IMR-90 (cell line): ENCODE measurements around the gene SCNM1. TPM values are rescaled to one million over a fixed set of nuclear protein-coding genes. Genes with fewer than 3 reads are reported as not detected.
A peak's percentile ranks its signal among the peaks of the same experiment; 100 is the strongest.

Experiments
- ATAC-seq: fragments of 200-7000 bp; cut with Tn5 transposase; 2 replicates; pipeline ENCODE4 v1.9.1; 2020; ENCODE audit warnings: low read depth, mild to moderate bottlenecking, moderate library complexity
- BruUV-seq: library from RNA; stranded (reverse); fragments of 400-500 nt; replicated peaks from 2 replicates; lab custom pipeline; 2021; lab: Mats Ljungman, UMichigan
- CTCF ChIA-PET: fragments of 300-600 bp; formaldehyde crosslinking; extraction: SDS; loops from one replicate; lab custom pipeline; 2021; ENCODE audit warnings: antibody characterized with exemption; lab: Yijun Ruan, JAX
- POLR2A ChIA-PET: fragments of 300-600 bp; sonication (Branson Sonifier 250); formaldehyde crosslinking; loops from one replicate; lab custom pipeline; 2022; ENCODE audit warnings: antibody characterized with exemption; ENCODE audit not compliant: unreplicated experiment; lab: Charles Lee
- DNase-seq: peaks from one replicate; pipeline ENCODE4 v3.0.0; 2013
- H2AFZ ChIP-seq: replicated peaks from 2 replicates; pipeline ENCODE3; 2013; ENCODE audit warnings: low read length, mild to moderate bottlenecking; ENCODE audit not compliant: poor library complexity
- H2AK5ac ChIP-seq: 2 replicates; pipeline ENCODE4 v1.6.1; 2013; ENCODE audit warnings: low read depth, low read length, inconsistent platforms
- H2AK9ac ChIP-seq: replicated peaks from 2 replicates; pipeline ENCODE3; 2013; ENCODE audit warnings: mild to moderate bottlenecking, low read depth, low read length, moderate library complexity; ENCODE audit not compliant: poor library complexity
- H2BK120ac ChIP-seq: 2 replicates; pipeline ENCODE4 v1.6.1; 2013; ENCODE audit warnings: low read depth, low read length, inconsistent platforms
- H2BK15ac ChIP-seq: 3 replicates; pipeline ENCODE4 v1.6.1; 2013; ENCODE audit warnings: low read depth, low read length, inconsistent platforms
- H2BK20ac ChIP-seq: 2 replicates; pipeline ENCODE4 v1.6.1; 2013; ENCODE audit warnings: low read depth, mild to moderate bottlenecking, inconsistent platforms, low read length, moderate library complexity
- H2BK5ac ChIP-seq: 2 replicates; pipeline ENCODE4 v1.6.1; 2013; ENCODE audit warnings: mild to moderate bottlenecking, low read depth, low read length, inconsistent platforms; ENCODE audit not compliant: poor library complexity, severe bottlenecking
- H3K14ac ChIP-seq: replicated peaks from 2 replicates; pipeline ENCODE4 v1.6.1; 2013; ENCODE audit warnings: low read depth, low read length, inconsistent platforms
- H3K18ac ChIP-seq: 2 replicates; pipeline ENCODE4 v1.6.1; 2013; ENCODE audit warnings: low read depth, low read length, control low read depth
- H3K23ac ChIP-seq: 2 replicates; pipeline ENCODE4 v1.6.1; 2013; ENCODE audit warnings: low read depth, low read length, inconsistent platforms
- H3K27ac ChIP-seq: 2 replicates; pipeline ENCODE4 v1.5.1; 2013; ENCODE audit warnings: mild to moderate bottlenecking, control low read depth, low read length; ENCODE audit not compliant: insufficient read depth
- H3K27me3 ChIP-seq: 2 replicates; pipeline ENCODE4 v1.6.1; 2013; ENCODE audit warnings: low read length; ENCODE audit not compliant: control insufficient read depth, insufficient read depth
- H3K36me3 ChIP-seq: 2 replicates; pipeline ENCODE4 v1.6.1; 2013; ENCODE audit warnings: low read length, mixed read lengths; ENCODE audit not compliant: control insufficient read depth, insufficient read depth
- H3K4ac ChIP-seq: 2 replicates; pipeline ENCODE4 v1.6.1; 2013; ENCODE audit warnings: low read depth, low read length, inconsistent platforms
- H3K4me1 ChIP-seq: 2 replicates; pipeline ENCODE4 v1.6.1; 2013; ENCODE audit warnings: low read length, mixed read lengths; ENCODE audit not compliant: control insufficient read depth, insufficient read depth
- H3K4me2 ChIP-seq: 2 replicates; pipeline ENCODE4 v1.6.1; 2013; ENCODE audit warnings: low read depth, mild to moderate bottlenecking, control low read depth, low read length, moderate library complexity
- H3K4me3 ChIP-seq: 2 replicates; pipeline ENCODE4 v1.5.1; 2013; ENCODE audit warnings: low read depth, mild to moderate bottlenecking, control low read depth, low read length, moderate library complexity; ENCODE audit not compliant: insufficient read depth
- H3K56ac ChIP-seq: 2 replicates; pipeline ENCODE4 v1.6.1; 2013; ENCODE audit warnings: low read length, inconsistent platforms; ENCODE audit not compliant: insufficient read depth; ENCODE audit errors: extremely low read depth
- H3K79me1 ChIP-seq, 2 experiments: 2 replicates each; pipeline ENCODE4 v1.6.1; 2013; ENCODE audit warnings: low read length in 2 of 2, inconsistent platforms in 1 of 2, low read depth in 1 of 2
- H3K9ac ChIP-seq: 2 replicates; pipeline ENCODE4 v1.6.1; 2013; ENCODE audit warnings: low read depth, low read length, control low read depth
- H3K9me1 ChIP-seq: 2 replicates; pipeline ENCODE4 v1.6.1; 2013; ENCODE audit warnings: low read length, inconsistent platforms; ENCODE audit not compliant: insufficient read depth
- H3K9me3 ChIP-seq: 2 replicates; pipeline ENCODE4 v1.6.1; 2013; ENCODE audit warnings: low read length; ENCODE audit not compliant: control insufficient read depth, insufficient read depth
- H4K20me1 ChIP-seq: 2 replicates; pipeline ENCODE4 v1.6.1; 2013; ENCODE audit warnings: low read length, inconsistent platforms; ENCODE audit not compliant: insufficient read depth
- H4K5ac ChIP-seq: 2 replicates; pipeline ENCODE4 v1.6.1; 2013; ENCODE audit warnings: mild to moderate bottlenecking, low read depth, low read length, control low read depth
- H4K8ac ChIP-seq, 2 experiments: 2 replicates each; pipeline ENCODE4 v1.6.1; 2013; ENCODE audit warnings: low read depth in 2 of 2, low read length in 2 of 2, control low read depth in 1 of 2, inconsistent platforms in 1 of 2
- H4K91ac ChIP-seq: 2 replicates; pipeline ENCODE4 v1.6.1; 2013; ENCODE audit warnings: low read depth, low read length, inconsistent platforms; ENCODE audit not compliant: insufficient read depth
- CTCF ChIP-seq: conservative IDR thresholded peaks from 2 replicates; pipeline ENCODE4 v1.5.1; 2012; ENCODE audit warnings: mild to moderate bottlenecking, low read depth, low read length, improper control_type of control experiment
- ELK1 ChIP-seq: fragments of 150-350 bp; IDR thresholded peaks from 2 replicates; pipeline ENCODE4 v1.6.1; 2016; ENCODE audit warnings: low read depth, mild to moderate bottlenecking, low read length, moderate library complexity, borderline replicate concordance
- MAZ ChIP-seq: IDR thresholded peaks from 2 replicates; pipeline ENCODE4 v1.6.1; 2012; ENCODE audit warnings: low read depth, mild to moderate bottlenecking, low read length, improper control_type of control experiment, moderate library complexity, borderline replicate concordance
- MXI1 ChIP-seq: IDR thresholded peaks from 2 replicates; pipeline ENCODE4 v1.6.1; 2012; ENCODE audit warnings: low read depth, mild to moderate bottlenecking, low read length, moderate library complexity, borderline replicate concordance
- POLR2A ChIP-seq: IDR thresholded peaks from 2 replicates; pipeline ENCODE4 v1.6.1; 2012; ENCODE audit warnings: mild to moderate bottlenecking, low read depth, low read length
- RCOR1 ChIP-seq: IDR thresholded peaks from 2 replicates; pipeline ENCODE4 v1.6.1; 2012; ENCODE audit warnings: mild to moderate bottlenecking, low read length, improper control_type of control experiment; ENCODE audit not compliant: insufficient replicate concordance
- WGBS, 2 experiments: methylation state at CpG; one replicate each; pipeline versions ENCODE4 v1.1.5 to v1.1.7; 2013; ENCODE audit warnings: missing lambda C conversion rate in 2 of 2; ENCODE audit not compliant: insufficient read length in 1 of 2; ENCODE audit errors: extremely low coverage in 2 of 2; 5-methylcytosine and 5-hydroxymethylcytosine counted together
- dilution Hi-C: fragments of 300-500 bp; cut with HindIII; formaldehyde crosslinking; loops from one replicate; pipeline ENCODE4 v1.14.3; 2018; ENCODE audit warnings: low sequenced_read_pairs; ENCODE audit not compliant: unreplicated experiment
- in situ Hi-C: fragments of 300-500 bp; cut with MboI; formaldehyde crosslinking; loops from 3 replicates; pipeline ENCODE4 v1.14.3; 2019; ENCODE audit warnings: low sequenced_read_pairs, inconsistent platforms, mixed read lengths
- intact Hi-C: fragments of 100-400 bp; cut with micrococcal nuclease; formaldehyde crosslinking; loops from 2 replicates; pipeline ENCODE4 v1.10.0; 2022
- polyA plus RNA-seq, 3 experiments: library from polyadenylated mRNA; depleted of rRNA; stranded (reverse); fragments of >200 nt; gene quantifications; 2 replicates each; pipeline ENCODE4 v1.2.3, GENCODE V29; 2012; ENCODE audit warnings: low replicate concordance in 1 of 3
- total RNA-seq: library from RNA; depleted of rRNA; stranded (reverse); fragments of >200 nt; gene quantifications from 2 replicates; pipeline ENCODE4 v1.2.3, GENCODE V29; 2012

SCNM1 gene
- total and polyA plus RNA-seq, 2 of the 4 experiments (the other 2 are of a cell fraction) = 27.4 to 33.2 TPM

GRCh38 chr1:151189637-151190445 is 23.9 kb downstream of the SCNM1 start, which contains the start of gene VPS72:
TSS of gene VPS72 (minus strand) at chr1:151190197. CDS start at chr1:151190121, 76 bp downstream.
- in situ Hi-C loops = loop anchor here (10.0 kb wide), 1 partner anchor 215 kb away; no protein-coding TSS in a partner anchor

More at GRCh38 chr1:151189637-151190445, 23.9 kb downstream of the SCNM1 start, which contains the start of gene VPS72:
- no peaks in the 10 kb centered on the region for H4K20me1 ChIP-seq
- peak within 1 kb of the TSS; percentile 93 for H2AK9ac ChIP-seq
- peak within 1 kb of the TSS; percentile 59 for H4K91ac ChIP-seq
- H2BK120ac ChIP-seq = no peak within 1 kb of the TSS; the same call in 1 of the 2 replicates
- H3K4ac ChIP-seq = peak within 1 kb of the TSS; percentile 96
- peak within 1 kb of the TSS; percentile 81 for H3K27ac ChIP-seq
- no peaks in the 10 kb centered on the region; the same call in 1 of the 2 replicates for H3K4me1 ChIP-seq
- peak; percentile 98 for ATAC-seq
- TF ChIP-seq CTCF (no peak), MXI1 (peak; percentile 52; the same call in 1 of the 2 replicates), POLR2A (peak; percentile 86), MAZ (peak; percentile 91), ELK1 (0 out of 2 replicates have a peak, but pooled peaks have one; percentile 48), RCOR1 (peak; percentile 32)
- H3K4me2 ChIP-seq = peak within 1 kb of the TSS; percentile 84
- H3K18ac ChIP-seq = peak within 1 kb of the TSS; percentile 44; the same call in 1 of the 2 replicates
- CTCF ChIA-PET = interaction anchor here (0.7 to 1.4 kb wide), 5 partner anchors 12 to 151 kb away, joined by 3 to 7 read pairs (median 3); partner anchors contain the start of genes PSMD4 and TMOD4
- DNase-seq = peak; percentile 88
- no peaks in the 10 kb centered on the region for H3K27me3 ChIP-seq
- intact Hi-C loops (no loop called here), dilution Hi-C loops (no loop called here)
- H4K5ac ChIP-seq = peak within 1 kb of the TSS; percentile 79
- H3K14ac ChIP-seq = peak within 1 kb of the TSS; percentile 97
- H3K4me3 ChIP-seq = peak within 1 kb of the TSS; percentile 73
- WGBS, 2 experiments = 1% methylated on average over 22 of the region's 42 CpGs; no CpG with 5 or more reads in 1 of the 2 experiments
- H2BK20ac ChIP-seq = no peak within 1 kb of the TSS
- no TSS peak for BruUV-seq
- no peak within 1 kb of the TSS for H2BK15ac ChIP-seq
- H2BK5ac ChIP-seq = peak within 1 kb of the TSS; percentile 72
- POLR2A ChIA-PET = interaction anchor here (1.3 kb wide), 2 partner anchors 65 to 91 kb away, joined by 3 to 4 read pairs; partner anchors contain the start of gene PSMD4
- peak within 1 kb of the TSS; percentile 67 to 99 for H4K8ac ChIP-seq
- no peaks in the 10 kb centered on the region for H3K9me3 ChIP-seq
- H2AK5ac ChIP-seq = peak within 1 kb of the TSS; percentile 93
- H3K36me3 ChIP-seq = peaks cover 7% of the 10 kb centered on the region
- peaks cover 12% of the 10 kb centered on the region; the same call in 1 of the 2 replicates for H3K9me1 ChIP-seq
- H3K9ac ChIP-seq = peak within 1 kb of the TSS; percentile 93
- H2AFZ ChIP-seq = peak within 1 kb of the TSS; percentile 91
- peaks cover 29 to 45% of the 10 kb centered on the region in 2 experiments for H3K79me1 ChIP-seq
- peak within 1 kb of the TSS; percentile 80 for H3K56ac ChIP-seq
- H3K23ac ChIP-seq = peak within 1 kb of the TSS; percentile 94
